GM23248 (cell line): ENCODE measurements around the gene UBE2L3. TPM values are rescaled to one million over a fixed set of nuclear protein-coding genes. Genes with fewer than 3 reads are reported as not detected.
A peak's percentile ranks its signal among the peaks of the same experiment; 100 is the strongest.

Source experiments
- DNase-seq: peaks from one replicate; pipeline ENCODE4 v3.0.0-alpha.2; 2015
- H2AFZ ChIP-seq: fragments of 200-600 bp; sonication (generic); 2 replicates; pipeline ENCODE4 v1.6.1; 2016; ENCODE audit warnings: antibody characterized with exemption
- H3F3A ChIP-seq: fragments of 200-600 bp; sonication (generic); 2 replicates; pipeline ENCODE4 v1.6.1; 2016; ENCODE audit warnings: mild to moderate bottlenecking, antibody characterized with exemption, mixed run types; ENCODE audit not compliant: insufficient read depth
- H3K27ac ChIP-seq: fragments of 200-600 bp; sonication (generic); 2 replicates; pipeline ENCODE4 v1.5.1; 2016; ENCODE audit warnings: mild to moderate bottlenecking
- H3K27me3 ChIP-seq: fragments of 200-600 bp; sonication (generic); replicated peaks from 2 replicates; pipeline ENCODE4 v1.6.1; 2016; ENCODE audit warnings: mild to moderate bottlenecking; ENCODE audit not compliant: insufficient read depth
- H3K36me3 ChIP-seq: fragments of 200-600 bp; sonication (generic); 2 replicates; pipeline ENCODE4 v1.6.1; 2016; ENCODE audit warnings: low read depth, mild to moderate bottlenecking
- H3K4me1 ChIP-seq: fragments of 200-600 bp; sonication (generic); 2 replicates; pipeline ENCODE4 v1.6.1; 2016; ENCODE audit warnings: mild to moderate bottlenecking; ENCODE audit not compliant: insufficient read depth
- H3K4me2 ChIP-seq: fragments of 200-600 bp; sonication (generic); one replicate; pipeline ENCODE4 v1.6.1; 2016; ENCODE audit warnings: mild to moderate bottlenecking; ENCODE audit not compliant: unreplicated experiment
- H3K4me3 ChIP-seq: fragments of 200-600 bp; sonication (generic); 2 replicates; pipeline ENCODE4 v1.5.1; 2016; ENCODE audit warnings: mild to moderate bottlenecking
- H3K79me2 ChIP-seq: fragments of 200-600 bp; sonication (generic); 2 replicates; pipeline ENCODE4 v1.6.1; 2016; ENCODE audit warnings: mild to moderate bottlenecking; ENCODE audit not compliant: insufficient read depth
- H3K9ac ChIP-seq: fragments of 200-600 bp; sonication (generic); 2 replicates; pipeline ENCODE4 v1.6.1; 2016; ENCODE audit warnings: mild to moderate bottlenecking
- H3K9me2 ChIP-seq: fragments of 200-600 bp; sonication (generic); 2 replicates; pipeline ENCODE4 v1.6.1; 2016; ENCODE audit warnings: mixed run types, mild to moderate bottlenecking, moderate library complexity; ENCODE audit not compliant: insufficient read depth
- H3K9me3 ChIP-seq: fragments of 200-600 bp; sonication (generic); one replicate; pipeline ENCODE4 v1.6.1; 2017; ENCODE audit warnings: low read depth
- H4K20me1 ChIP-seq: fragments of 200-600 bp; sonication (generic); 2 replicates; pipeline ENCODE4 v1.6.0; 2016; ENCODE audit not compliant: insufficient read depth
- EZH2 ChIP-seq: fragments of 200-600 bp; sonication (generic); IDR thresholded peaks from 2 replicates; pipeline ENCODE4 v1.6.1; 2018; ENCODE audit warnings: antibody characterized with exemption, mild to moderate bottlenecking; ENCODE audit not compliant: insufficient read depth, poor library complexity, severe bottlenecking
- EZH2phosphoT487 ChIP-seq: fragments of 200-600 bp; sonication (generic); IDR thresholded peaks from 2 replicates; pipeline ENCODE4 v1.6.1; 2018; ENCODE audit warnings: antibody characterized with exemption, moderate library complexity, mild to moderate bottlenecking, low read depth; ENCODE audit not compliant: insufficient read depth
- WGBS, 2 experiments: methylation state at CpG; one replicate each; pipeline ENCODE4 v1.1.6; 2015 to 2017; ENCODE audit warnings: low lambda C conversion rate in 2 of 2, low coverage in 1 of 2; ENCODE audit errors: missing lambda C conversion rate in 2 of 2; 5-methylcytosine and 5-hydroxymethylcytosine counted together
- in situ Hi-C: fragments of 300-500 bp; cut with MboI; formaldehyde crosslinking; loops from 2 replicates; pipeline ENCODE4 v1.15.0; 2020
- polyA plus RNA-seq: library from polyadenylated mRNA; unstranded; fragments of >200 nt; fragmentation: Nextera tagmentation; extraction: Ambion mirVana; gene quantifications from 2 replicates; pipeline ENCODE4 v1.2.1, GENCODE V29; 2016
- total RNA-seq: library from RNA; depleted of rRNA; stranded (reverse); fragments of >200 nt; shearing (Covaris generic); gene quantifications from 2 replicates; pipeline ENCODE4 v1.2.3, GENCODE V29; 2014

The UBE2L3 gene
- total and polyA plus RNA-seq, 2 experiments from 2014 or later: 57.2 to 115 TPM

DNA sequence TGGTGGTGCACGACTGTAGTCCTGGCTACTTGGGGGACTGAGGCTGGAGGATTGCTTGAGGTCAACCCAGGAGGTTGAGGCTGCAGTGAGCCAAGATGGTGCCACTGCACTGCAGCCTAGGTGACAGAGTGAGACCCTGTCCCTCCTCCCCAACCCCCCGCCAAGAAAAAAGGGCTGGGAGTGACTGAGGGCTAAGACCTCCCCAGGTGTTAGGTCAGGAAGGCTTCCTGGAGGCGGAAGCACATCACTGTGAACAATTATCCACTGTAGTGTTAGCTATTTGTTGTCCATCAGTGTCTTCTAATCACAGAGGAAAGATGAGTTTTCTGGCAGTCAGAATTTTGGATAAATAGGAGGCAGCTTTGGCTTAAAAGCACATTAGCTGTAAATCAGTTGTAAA, 53.5 kb downstream of the UBE2L3 start:
- no peak for TF ChIP-seq EZH2phosphoT487
- no peak for TF ChIP-seq EZH2
- Histone ChIP-seq H3K4me3 (no peak overlapping the region), H3K4me2 (no peak overlapping the region), H3K36me3 (peaks cover 3% of the 10 kb centered on the region; the same call in 1 of the 2 replicates), H3K4me1 (peaks cover 5% of the 10 kb centered on the region; the same call in 1 of the 2 replicates), H3K9me3 (no peaks in the 10 kb centered on the region), H3K9ac (no peak overlapping the region), H4K20me1 (peaks cover 8% of the 10 kb centered on the region; the same call in 1 of the 2 replicates), H3K9me2 (no peaks in the 10 kb centered on the region), H3K79me2 (peaks cover 96% of the 10 kb centered on the region), H2AFZ (no peak overlapping the region), H3K27ac (no peak overlapping the region), H3K27me3 (no peaks in the 10 kb centered on the region), H3F3A (peaks cover 23% of the 10 kb centered on the region)
- 95 to 98% methylated on average over 3 of the region's 3 CpGs for WGBS, 2 experiments
- in situ Hi-C loops: no loop called here
- DNase-seq: no peak

- H3K36me3 ChIP-seq: peaks cover 3% of the 10 kb centered on the region; the same call in 1 of the 2 replicates
- no peaks in the 10 kb centered on the region for H3K9me2 ChIP-seq
- no peaks in the 10 kb centered on the region for H3K9me3 ChIP-seq
- H3K79me2 ChIP-seq: peaks cover 96% of the 10 kb centered on the region
- H3K4me3 ChIP-seq: no peak overlapping the region
- H3K4me2 ChIP-seq: no peak overlapping the region
- in situ Hi-C loops: no loop called here
- no peaks in the 10 kb centered on the region for H3K27me3 ChIP-seq
- peaks cover 23% of the 10 kb centered on the region for H3F3A ChIP-seq
- TF ChIP-seq EZH2: no peak
- peak overlapping the region; percentile 17; the same call in 1 of the 2 replicates for H3K9ac ChIP-seq
- peaks cover 8% of the 10 kb centered on the region; the same call in 1 of the 2 replicates for H4K20me1 ChIP-seq
- 66 to 67% methylated on average over 17 of the region's 17 CpGs for WGBS, 2 experiments
- no peak overlapping the region for H2AFZ ChIP-seq
- peaks cover 5% of the 10 kb centered on the region; the same call in 1 of the 2 replicates for H3K4me1 ChIP-seq
- peak; percentile 40 for DNase-seq
- peak overlapping the region; percentile 45 for H3K27ac ChIP-seq
These were observed 54.8 kb downstream of the UBE2L3 start for GRCh38 chr22:21622011-21622918.

- peaks cover 26% of the 10 kb centered on the region for H3F3A ChIP-seq
- peaks cover 5% of the 10 kb centered on the region; the same call in 1 of the 2 replicates for H4K20me1 ChIP-seq
- TF ChIP-seq EZH2phosphoT487: no peak
- TF ChIP-seq EZH2: no peak
- H3K36me3 ChIP-seq: peaks cover 3% of the 10 kb centered on the region; the same call in 1 of the 2 replicates
- in situ Hi-C loops: no loop called here
- H3K27ac ChIP-seq: no peak overlapping the region
- H3K4me2 ChIP-seq: no peak overlapping the region
- no peak for DNase-seq
- H2AFZ ChIP-seq: no peak overlapping the region
- peaks cover 5% of the 10 kb centered on the region; the same call in 1 of the 2 replicates for H3K4me1 ChIP-seq
- H3K9ac ChIP-seq: no peak overlapping the region
- no peaks in the 10 kb centered on the region for H3K27me3 ChIP-seq
- H3K79me2 ChIP-seq: peaks cover 96% of the 10 kb centered on the region
- no peak overlapping the region for H3K4me3 ChIP-seq
- no peaks in the 10 kb centered on the region for H3K9me3 ChIP-seq
- 86 to 87% methylated on average over 23 of the region's 23 CpGs for WGBS, 2 experiments
- no peaks in the 10 kb centered on the region for H3K9me2 ChIP-seq
These were observed 55.6 kb downstream of the UBE2L3 start for GRCh38 chr22:21622919-21623647.

GRCh38 chr22:21623648-21623970, 56.1 kb downstream of the UBE2L3 start:
- H3K9ac ChIP-seq: no peak overlapping the region
- no peak overlapping the region for H3K27ac ChIP-seq
- peaks cover 94% of the 10 kb centered on the region for H3K79me2 ChIP-seq
- in situ Hi-C loops: no loop called here
- no peak overlapping the region for H3K4me3 ChIP-seq
- H3K9me3 ChIP-seq: no peaks in the 10 kb centered on the region
- no peaks in the 10 kb centered on the region for H3K9me2 ChIP-seq
- no peak overlapping the region for H3K4me2 ChIP-seq
- H4K20me1 ChIP-seq: peaks cover 5% of the 10 kb centered on the region; the same call in 1 of the 2 replicates
- no peaks in the 10 kb centered on the region for H3K27me3 ChIP-seq
- H3F3A ChIP-seq: peaks cover 26% of the 10 kb centered on the region
- H2AFZ ChIP-seq: no peak overlapping the region
- peaks cover 5% of the 10 kb centered on the region; the same call in 1 of the 2 replicates for H3K4me1 ChIP-seq
- TF ChIP-seq EZH2 (no peak), EZH2phosphoT487 (no peak)
- peaks cover 3% of the 10 kb centered on the region; the same call in 1 of the 2 replicates for H3K36me3 ChIP-seq
- 59 to 75% methylated on average over 7 of the region's 7 CpGs for WGBS, 2 experiments
- DNase-seq: no peak
